GM21528 (cell line): ENCODE data around the gene PPP2CA.
"Not testable (repeated sequence)": the region's sequence is repeated elsewhere in the genome, so short reads cannot be mapped to it uniquely, and the experiment has no call there.

ENCODE experiments used
- ATAC-seq: cut with Tn5 transposase; IDR thresholded peaks from one replicate; pipeline ENCODE4 v1.9.1; 2021; ENCODE audit warnings: mild to moderate bottlenecking, moderate library complexity; ENCODE audit not compliant: unreplicated experiment, low FRiP score

Gene PPP2CA

DNA sequence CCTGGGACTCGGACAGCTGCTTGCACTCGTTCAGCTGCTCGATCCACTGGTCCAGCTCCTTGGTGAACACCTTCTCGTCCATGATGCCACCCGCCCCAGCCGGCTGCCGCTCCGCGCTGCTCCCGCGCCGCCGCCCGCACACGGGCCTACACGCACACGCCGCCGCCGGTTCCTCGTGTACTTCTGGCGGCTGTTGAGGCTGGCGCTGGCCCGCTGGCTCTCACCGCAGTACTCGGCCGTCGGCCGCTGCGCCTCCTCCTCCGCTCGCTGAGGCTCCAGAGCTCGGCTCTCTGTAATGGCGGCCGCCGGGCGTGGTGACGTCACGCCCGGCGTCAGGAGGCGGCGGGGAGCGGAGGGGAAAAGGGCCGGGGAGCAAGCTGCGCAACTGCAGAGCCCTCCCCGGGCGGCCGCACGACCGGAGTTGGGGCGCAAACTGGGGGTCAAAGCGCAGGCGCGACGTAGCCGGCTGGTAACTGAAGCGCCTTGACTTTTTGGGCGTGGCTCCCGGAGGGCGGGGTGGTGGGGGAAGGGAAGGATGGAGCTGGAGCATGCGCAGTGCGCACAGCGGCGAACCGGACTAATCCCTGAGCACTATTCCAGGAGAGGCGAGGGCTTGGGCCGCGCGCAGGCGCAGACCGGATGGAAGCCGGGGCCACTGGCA lies at the start of gene PPP2CA:
Gene PPP2CA (minus strand): TSS at position 294 of the 661 bp plus-strand sequence. CDS start 212 bp downstream, at position 82.
- peak; percentile 80 for ATAC-seq

GRCh38 chr5:134273642-134274395 lies 47.9 kb upstream of the PPP2CA start:
- ATAC-seq = no peak

GRCh38 chr5:134271059-134271458 lies 45.2 kb upstream of the PPP2CA start:
- no peak for ATAC-seq

- no peak for ATAC-seq
Observed at GRCh38 chr5:134268919-134269318, 43.0 kb upstream of the PPP2CA start.

DNA sequence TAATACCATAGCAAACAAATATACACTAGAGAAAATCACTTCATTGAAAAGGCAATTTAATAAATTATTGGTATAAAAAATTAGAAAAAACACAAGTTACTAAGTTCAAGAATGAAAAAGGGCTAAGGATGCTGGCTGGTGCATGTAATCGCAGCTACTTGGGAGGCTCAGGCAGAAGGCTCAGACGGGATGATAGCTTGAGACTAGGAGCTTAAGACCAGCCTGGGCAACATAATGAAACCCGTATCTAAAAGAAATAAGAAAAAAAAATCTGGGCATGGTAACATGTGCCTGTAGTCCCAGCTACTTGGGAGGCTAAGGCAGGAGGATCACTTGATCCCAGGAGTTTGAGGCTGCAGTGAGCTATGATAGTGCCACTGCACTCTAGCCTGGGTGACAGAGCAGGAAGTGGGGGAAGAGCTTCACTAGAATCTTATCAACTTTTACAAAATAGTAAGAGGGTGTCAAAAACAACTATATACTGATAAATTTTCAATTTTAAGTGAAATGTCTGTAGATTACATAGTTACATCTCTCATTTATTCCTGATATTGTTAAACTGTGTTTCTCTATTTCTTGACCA lies 42.2 kb upstream of the PPP2CA start:
- ATAC-seq = no peak

DNA sequence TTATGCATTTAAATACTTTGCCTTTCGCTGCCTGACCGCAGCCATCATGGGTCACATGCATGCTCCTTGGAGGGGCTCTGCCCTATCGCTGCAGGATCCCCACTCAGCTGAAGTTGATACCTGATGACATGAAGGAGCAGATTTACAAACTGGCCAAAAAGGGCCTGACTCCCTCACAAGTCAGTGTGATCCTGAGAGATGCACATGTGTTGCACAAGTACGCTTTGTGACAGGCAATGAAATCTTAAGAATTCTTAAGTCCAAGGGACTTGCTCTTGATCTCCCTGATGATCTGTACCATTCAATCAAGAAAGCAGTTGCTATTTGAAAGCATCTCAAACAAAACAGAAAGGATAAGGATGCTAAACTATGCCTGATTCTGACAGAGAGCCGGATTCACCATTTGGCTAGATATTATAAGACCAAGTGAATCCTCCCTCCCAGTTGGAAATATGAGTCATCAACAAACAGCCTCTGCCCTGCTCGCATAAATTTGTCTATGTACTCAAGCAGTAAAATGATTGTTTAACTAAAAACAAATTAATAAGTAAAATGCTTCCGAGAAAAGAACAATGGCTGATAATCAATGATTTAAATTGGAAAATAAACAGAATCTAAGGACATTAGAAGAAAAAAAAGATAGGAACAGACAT lies 41.6 kb upstream of the PPP2CA start:
- ATAC-seq = no peak

GRCh38 chr5:134263801-134264200 lies 37.9 kb upstream of the PPP2CA start:
- ATAC-seq = no peak

- not testable (repeated sequence) for ATAC-seq
Observed at GRCh38 chr5:134262629-134263028, 36.8 kb upstream of the PPP2CA start.

DNA sequence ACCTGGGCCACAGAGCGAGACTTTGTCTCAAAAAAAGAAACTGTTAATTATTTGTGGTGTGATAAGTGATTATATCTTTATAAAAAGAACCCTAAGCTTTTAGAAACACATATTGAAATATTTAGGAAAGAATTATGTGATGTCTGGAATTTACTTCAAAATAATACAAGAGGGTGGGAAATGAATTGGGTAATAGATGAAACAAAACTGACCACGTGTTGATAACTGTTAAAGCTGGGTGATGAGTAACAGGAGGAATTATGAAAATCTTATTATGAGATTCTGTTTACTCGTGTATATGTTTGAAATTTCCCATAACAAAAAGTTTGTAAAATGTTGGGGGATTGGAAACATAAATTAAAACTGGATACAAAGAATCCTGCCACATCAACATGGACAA lies 33.0 kb upstream of the PPP2CA start:
- ATAC-seq = no peak

GRCh38 chr5:134257176-134257575 lies 31.3 kb upstream of the PPP2CA start:
- ATAC-seq = no peak

DNA sequence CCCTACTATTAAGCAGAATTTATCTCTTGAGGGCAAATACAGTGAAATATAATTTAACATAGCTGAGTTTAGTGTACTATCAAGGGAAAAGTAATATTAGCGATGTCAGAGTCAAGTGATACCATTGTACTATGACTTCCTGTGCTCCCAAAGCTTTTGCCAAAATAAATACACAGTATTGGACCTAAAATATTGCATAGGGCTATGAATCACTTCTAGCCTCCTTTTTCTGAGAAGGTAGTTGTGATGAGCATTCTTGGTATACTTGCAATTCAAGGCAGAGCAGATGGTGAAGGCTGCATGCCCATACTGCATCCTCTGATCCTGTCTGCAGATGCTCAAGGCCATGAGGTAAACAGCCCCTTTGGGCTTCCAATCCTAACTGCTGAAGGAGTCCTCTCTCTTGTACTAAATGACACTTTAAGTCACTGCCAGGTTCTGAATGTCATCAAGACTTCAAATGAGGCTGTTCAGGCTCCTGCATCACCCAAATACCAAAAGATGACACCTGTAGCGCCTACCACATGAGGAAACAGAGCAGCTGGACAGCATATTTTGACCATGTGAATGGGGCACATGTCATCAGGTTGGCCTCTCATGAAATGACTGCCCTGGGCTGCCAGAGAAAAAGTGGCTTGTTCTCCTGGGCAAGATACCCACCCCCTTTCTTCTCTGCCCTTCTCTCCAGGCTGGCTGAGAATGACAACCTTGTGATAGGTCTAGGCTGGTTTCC lies 29.7 kb upstream of the PPP2CA start:
- ATAC-seq = no peak

DNA sequence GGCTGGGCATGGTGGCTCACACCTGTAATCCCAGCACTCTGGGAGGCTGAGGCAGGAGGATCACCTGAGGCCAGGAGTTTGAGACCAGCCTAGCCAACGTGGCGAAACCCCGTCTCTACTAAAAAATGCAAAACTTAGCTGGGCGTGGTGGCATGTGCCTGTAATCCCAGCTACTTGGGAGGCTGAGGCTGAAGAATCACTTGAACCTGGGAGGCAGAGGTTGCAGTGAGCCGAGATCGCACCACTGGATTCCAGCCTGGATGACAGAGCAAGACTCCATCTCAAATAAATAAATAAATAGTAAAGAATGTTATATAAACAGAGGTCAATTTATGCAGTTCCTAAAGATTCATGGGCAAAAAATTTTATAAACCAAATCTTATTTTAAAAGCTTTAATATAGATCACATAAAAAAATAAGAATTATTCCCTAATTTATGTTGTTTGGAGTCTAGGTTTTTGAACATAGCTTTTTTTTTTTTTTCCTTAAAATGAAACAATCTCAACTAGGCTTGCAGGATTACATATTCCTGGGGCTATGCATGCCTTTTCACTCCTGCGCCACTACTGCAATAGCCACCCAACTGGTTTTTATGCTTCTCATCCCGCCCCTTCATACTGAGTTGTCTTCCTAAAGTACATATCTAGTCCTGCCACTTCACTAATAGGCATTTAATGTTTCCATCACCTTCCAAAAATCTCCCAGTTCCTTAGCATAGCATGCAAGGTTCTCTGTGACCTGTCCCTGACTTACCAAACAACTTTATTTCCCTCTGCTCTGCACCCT lies 27.7 kb upstream of the PPP2CA start:
- not testable (repeated sequence) for ATAC-seq

DNA sequence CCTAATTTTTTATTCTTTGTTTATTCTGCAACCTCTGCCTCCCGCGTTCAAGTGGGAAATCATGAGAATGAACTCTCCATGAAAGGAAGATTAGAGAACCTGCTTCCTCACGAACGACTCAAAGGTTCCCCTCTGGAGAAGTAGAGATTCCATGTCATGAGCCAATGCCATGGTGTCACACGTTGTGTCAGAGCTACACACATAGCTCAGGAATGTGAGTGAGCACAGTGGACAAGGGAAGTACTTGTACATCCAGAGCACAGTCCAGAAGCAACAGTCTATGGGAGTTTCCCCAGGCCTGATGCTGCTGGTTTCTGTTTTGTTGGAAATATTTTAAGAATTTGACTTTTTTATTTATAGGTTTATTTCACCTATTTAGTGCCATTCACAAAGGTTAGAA lies 26.8 kb upstream of the PPP2CA start:
- no peak for ATAC-seq

- no peak for ATAC-seq
Observed at GRCh38 chr5:134250949-134251348, 25.1 kb upstream of the PPP2CA start.

- ATAC-seq = no peak
Observed at GRCh38 chr5:134249469-134250379, 23.9 kb upstream of the PPP2CA start.

DNA sequence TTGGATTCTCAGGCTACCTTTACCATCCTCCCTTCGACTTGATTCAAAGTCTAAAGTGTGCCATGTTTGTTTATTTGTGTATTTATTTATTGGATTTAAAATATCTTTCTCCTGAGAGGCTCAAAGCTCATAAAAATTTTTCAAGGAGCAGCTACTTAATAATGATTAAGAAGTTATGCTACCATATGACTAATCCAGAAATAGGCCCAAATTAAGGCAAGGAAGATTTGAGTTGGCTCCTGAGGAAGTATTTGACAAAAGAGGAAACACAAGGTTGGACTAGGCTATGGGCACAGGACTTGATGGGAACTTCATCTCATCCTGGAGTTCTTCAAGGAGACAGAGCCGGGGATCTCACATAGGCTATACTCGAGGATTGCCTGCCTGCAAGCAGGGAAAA lies 22.4 kb upstream of the PPP2CA start:
- ATAC-seq = no peak

DNA sequence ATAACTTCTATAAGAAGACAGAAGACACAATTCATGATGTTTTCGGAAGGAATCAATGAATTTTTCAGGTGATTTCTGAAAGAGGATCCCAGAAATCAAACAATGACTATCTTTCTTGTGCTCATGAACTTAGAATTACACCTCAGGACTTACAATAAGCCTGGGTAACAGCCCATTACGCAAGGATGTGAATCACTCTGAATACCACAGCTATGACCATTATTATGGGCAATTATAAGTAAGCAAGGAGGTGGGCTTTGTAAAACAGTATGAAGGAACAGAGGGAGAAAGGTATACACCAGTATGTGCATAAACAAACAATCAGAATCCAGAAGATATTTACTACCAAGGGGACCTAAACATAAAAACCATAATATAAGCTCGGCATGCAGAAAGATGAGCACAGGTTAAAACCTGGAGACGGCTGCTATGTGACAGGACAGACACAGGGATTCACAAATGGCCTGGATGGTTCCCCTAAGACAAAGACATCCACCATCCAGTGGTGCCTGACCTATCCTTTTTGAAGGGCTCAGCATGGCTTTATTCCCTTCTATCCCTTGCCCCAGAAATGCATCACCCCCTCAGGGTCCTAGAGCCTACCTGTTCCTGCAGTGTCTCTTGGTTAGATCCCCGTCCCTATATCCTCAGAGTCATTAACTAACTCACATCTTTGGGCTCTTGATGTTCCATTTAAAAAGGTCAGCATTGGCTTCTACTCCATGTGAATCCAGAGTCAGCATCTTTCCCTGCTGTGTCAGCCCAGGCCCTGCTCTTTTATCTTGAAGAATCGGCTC lies 21.8 kb upstream of the PPP2CA start:
- no peak for ATAC-seq
